Stimulated activated CD8-positive, alpha-beta memory T cell treated with anti-CD3 and anti-CD28 coated beads, Interleukin-4, amount 100 ng/mL, for 24 hours (primary cell): ENCODE results near the gene MED25.
A peak's percentile ranks its signal among the peaks of the same experiment; 100 is the strongest.

ENCODE experiments used
- DNase-seq: peaks from one replicate; pipeline ENCODE4 v3.0.0-alpha.2; 2020; ENCODE audit warnings: low read depth

The MED25 gene

DNA sequence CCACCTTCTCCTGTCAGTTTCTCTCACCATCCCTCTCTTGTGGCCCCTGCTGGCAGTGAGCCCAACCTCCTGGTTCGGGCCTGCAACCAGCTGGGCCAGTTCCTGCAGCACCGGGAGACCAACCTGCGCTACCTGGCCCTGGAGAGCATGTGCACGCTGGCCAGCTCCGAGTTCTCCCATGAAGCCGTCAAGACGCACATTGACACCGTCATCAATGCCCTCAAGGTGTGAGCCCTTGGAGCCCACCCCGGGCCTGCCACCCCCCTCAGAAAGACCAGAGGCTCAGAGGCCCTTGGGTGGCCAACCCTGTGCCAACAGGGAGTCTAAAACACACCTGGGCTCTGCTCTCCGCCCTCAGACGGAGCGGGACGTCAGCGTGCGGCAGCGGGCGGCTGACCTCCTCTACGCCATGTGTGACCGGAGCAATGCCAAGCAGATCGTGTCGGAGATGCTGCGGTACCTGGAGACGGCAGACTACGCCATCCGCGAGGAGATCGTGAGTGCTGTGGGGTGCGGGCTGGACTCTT lies 18.8 kb upstream of the MED25 start:
- DNase-seq: no peak

DNA sequence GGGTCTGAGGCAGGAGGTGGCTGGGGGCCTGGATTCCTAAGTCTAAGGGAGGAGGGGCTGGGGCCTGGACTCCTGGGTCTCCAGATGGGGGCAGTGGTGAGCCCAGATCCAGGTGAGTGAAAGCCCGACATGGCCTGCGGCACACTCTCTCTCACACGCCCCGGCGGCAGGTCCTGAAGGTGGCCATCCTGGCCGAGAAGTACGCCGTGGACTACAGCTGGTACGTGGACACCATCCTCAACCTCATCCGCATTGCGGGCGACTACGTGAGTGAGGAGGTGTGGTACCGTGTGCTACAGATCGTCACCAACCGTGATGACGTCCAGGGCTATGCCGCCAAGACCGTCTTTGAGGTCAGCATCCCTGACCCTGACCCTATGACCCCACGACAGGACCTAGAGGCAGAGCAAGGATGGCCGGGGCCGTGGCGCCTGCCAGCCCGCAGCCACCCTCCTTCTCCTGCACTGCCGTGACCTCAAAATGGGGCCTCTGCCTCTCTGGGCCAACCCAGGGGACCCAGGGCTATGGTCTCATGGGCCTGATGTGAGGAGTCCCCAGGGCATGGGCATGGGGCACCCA lies 18.2 kb upstream of the MED25 start:
- no peak for DNase-seq

DNA sequence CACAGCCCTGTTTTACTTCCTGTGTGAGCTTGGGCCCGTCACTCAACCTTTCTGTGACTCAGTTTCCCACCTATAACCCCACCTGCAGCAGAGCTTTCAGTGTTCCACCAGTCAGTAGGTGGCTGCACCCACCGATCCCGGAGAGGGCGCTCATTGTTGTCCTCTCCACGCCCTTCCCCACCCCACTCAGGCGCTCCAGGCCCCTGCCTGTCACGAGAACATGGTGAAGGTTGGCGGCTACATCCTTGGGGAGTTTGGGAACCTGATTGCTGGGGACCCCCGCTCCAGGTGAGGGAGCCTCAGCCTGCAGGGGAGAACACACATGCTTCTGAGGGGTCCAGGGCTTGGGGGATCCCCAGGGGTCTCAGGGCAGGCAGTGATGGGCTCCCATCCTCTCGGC lies 17.3 kb upstream of the MED25 start:
- no peak for DNase-seq

DNA sequence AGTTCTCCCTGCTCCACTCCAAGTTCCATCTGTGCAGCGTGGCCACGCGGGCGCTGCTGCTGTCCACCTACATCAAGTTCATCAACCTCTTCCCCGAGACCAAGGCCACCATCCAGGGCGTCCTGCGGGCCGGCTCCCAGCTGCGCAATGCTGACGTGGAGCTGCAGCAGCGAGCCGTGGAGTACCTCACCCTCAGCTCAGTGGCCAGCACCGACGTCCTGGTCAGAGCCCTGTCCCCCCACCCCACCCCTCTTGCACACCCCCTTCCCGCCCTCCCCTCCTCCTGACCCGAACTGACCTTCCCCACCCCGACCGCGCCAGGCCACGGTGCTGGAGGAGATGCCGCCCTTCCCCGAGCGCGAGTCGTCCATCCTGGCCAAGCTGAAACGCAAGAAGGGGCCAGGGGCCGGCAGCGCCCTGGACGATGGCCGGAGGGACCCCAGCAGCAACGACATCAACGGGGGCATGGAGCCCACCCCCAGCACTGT lies 16.6 kb upstream of the MED25 start:
- no peak for DNase-seq

DNA sequence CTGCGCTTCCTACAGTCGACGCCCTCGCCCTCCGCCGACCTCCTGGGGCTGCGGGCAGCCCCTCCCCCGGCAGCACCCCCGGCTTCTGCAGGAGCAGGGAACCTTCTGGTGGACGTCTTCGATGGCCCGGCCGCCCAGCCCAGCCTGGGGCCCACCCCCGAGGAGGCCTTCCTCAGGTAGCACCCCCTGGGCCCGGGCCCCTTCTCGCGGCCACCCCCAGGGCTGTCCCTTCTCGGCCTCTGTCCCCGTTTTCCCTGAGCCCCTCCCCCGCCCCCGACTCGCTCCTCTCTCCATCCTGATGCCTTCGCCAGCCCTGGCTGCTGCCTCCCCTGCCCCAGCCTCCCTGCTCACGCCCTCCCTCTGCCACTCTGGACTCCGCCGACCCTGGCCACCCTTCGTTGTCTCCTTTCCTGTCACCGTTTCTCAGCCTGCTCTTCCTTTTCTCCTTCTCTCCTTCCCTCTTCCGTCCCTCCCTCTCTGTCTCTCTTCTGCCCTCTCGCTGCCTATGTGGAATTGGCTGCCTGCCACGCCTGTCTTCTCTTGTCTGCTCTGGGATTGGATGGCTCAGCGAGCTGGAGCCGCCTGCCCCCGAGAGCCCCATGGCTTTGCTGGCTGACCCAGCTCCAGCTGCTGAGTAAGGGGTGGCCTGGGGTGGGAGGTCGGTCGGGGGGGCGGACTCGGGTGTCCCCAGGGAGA lies 16.0 kb upstream of the MED25 start:
- DNase-seq: no peak

DNA sequence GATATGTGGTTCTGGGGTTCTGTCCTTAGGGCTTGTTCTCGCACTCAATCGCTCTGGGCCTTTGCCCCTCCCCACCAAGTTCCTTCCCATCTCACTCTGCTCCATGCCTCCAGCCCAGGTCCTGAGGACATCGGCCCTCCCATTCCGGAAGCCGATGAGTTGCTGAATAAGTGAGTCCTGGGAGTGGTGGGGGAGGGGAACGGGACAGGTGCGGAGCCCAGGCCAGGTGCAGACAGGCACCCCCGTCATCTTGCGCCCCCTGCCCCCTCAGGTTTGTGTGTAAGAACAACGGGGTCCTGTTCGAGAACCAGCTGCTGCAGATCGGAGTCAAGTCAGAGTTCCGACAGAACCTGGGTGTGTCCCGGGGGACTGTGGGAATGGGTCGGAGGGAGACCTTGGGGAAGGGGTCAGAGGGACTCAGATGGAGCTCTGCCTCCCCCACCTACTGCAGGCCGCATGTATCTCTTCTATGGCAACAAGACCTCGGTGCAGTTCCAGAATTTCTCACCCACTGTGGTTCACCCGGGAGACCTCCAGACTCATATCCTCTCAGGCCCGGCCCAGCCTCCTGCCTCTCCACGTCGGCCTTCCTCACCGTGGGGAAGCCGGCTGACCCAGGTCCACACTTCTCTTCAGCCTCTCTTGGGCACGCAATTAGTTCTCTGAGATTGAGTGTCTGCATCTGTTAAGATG lies 15.1 kb upstream of the MED25 start:
- no peak for DNase-seq

DNA sequence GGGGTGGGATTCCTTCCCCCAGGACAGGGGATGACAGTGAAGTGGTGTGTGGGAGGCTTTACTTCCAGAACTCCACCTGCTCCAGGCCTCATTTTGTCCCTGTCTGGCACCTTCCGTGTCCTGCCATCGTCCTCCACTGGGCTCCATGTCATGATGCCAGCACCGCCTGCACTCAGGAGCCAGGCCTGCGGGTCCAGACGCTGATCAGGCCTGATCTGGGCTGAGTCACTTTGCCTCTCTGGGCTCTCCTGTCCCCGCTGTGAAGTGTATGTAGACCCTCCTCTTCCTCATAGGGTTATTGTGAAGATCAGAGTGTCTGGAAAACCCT lies 14.6 kb upstream of the MED25 start:
- no peak for DNase-seq

DNA sequence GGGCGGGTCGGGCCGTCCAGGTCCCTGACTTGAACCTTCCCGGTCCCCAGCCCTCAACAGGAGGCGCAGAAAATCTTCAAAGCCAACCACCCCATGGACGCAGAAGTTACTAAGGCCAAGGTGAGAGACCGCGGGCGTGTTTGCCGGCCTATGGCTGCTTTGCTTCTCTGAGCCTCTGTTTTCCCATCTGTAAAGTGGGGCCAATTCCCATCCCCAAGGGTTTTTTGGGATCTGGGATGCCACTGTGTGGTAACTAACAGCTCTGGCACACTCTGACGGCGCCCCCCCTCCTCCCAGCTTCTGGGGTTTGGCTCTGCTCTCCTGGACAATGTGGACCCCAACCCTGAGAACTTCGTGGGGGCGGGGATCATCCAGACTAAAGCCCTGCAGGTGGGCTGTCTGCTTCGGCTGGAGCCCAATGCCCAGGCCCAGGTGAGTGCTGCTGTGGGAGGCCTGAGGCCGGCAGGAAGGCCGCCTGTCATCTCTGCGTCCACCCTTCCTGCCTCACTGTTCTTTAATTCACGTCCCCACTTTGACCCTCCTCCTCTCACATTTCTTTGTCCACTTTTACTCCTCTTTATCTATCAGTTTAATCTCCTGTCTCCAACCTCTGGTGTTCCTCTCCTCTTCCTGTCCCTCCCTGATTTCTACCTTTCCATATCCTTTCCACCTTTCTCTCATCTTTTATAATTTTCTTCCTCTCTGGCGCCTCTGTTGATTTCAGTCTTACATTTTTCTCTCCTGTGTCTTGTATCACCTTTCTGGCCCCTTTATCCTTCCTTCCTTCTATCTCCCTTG lies 12.1 kb upstream of the MED25 start:
- no peak for DNase-seq

DNA sequence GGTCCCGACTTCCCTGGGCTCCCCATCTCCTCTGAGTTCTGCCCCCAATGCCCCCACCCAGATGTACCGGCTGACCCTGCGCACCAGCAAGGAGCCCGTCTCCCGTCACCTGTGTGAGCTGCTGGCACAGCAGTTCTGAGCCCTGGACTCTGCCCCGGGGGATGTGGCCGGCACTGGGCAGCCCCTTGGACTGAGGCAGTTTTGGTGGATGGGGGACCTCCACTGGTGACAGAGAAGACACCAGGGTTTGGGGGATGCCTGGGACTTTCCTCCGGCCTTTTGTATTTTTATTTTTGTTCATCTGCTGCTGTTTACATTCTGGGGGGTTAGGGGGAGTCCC lies 11.5 kb upstream of the MED25 start:
- DNase-seq: no peak

DNA sequence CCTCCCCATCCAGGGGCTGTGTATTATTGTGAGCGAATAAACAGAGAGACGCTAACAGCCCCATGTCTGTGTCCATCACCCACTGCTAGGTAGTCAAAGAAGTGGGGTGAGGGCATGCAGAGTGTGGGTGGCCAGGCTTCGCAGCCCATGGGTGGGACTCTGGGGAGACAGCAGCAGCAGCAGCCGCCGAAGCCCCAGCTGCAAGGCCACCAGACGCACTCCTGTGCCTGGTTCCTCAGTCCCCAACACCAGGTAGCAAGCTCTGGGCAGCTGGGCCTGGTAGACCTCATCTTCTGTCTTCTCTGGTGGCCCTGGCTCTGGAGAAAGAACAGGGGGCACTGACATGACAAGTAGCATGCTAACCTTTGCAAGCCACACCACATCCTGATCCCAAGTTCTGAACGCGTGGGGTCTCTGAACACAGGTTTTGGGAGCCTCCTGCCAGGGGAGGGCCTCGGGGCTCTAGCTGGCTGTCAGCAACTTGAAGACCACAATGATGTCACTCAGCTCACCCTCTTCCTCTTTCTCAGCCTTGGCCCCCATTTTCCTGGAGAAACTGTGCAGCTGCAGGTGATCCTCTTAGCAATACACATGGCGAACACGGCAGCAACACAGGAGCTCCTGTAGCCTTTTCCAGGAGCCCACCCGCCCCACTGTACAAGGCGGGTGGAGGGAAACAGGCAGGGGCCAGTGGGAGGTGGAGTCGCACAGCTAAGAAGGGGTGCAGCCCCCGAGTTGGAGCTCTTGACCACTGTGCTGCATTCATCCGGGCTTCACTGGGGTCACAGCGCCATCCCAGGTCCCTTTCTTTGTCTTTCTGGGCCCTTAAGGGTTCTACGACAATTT lies 10.8 kb upstream of the MED25 start:
- DNase-seq: no peak

DNA sequence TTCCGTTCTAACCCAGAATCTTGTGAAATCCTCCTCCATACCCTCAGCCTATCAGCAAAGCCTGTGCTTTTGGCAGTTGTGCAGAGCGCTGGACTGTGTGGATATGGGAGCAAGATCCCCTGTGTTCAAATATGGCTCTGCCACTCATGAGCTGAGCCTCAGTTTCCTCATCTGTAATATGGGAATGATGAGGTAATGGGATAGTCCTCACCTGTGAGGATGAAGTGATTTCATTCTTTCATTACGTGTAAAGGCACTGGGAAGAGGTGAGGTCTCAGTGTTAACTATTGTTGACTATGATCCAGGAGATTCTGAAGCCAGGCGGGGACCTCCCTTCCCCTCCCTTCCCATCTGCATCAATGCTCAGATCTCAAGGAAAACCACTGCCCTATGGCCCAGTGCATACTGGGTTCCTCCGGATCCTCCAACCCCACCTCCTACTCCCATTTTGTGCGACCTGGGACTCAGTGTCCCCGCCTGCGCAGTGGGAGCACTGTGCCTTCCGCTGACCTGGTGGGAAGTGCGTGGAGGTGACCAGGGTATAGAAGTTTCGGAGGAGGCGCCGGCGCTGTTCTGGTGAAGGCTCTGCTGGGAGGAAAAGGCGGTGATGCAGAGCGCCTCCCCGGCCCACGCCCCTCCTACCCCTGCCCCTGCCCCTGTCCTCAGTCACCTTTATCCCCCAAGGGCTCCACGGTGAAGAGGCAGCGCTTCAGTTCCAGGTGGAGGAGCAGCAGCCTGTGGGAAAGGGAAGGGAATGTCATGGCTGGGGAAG lies 10.0 kb upstream of the MED25 start:
- DNase-seq: no peak

DNA sequence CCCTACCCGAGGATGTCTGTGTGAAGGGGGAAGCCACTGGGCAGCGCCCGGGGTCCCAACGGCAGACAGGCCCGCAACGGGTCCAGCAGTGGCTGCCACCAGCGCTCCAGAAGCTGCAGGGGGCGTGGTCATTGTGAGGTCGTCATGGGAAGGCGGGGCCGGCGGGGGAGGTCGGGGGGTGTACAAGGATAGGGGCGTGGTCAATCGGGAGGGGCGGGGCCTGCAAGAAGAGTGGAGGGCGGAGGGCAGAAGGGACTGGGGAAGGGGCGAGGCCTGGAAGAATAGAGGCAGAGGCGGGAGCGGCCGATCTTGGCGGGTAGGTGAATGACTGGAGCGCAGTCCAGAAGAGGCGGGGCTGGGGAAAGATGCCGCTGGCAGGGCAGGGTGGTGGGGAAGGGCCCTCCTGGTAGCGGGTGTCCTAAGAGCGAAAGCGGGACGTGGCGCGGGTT lies 9.4 kb upstream of the MED25 start:
- DNase-seq: peak; percentile 69

DNA sequence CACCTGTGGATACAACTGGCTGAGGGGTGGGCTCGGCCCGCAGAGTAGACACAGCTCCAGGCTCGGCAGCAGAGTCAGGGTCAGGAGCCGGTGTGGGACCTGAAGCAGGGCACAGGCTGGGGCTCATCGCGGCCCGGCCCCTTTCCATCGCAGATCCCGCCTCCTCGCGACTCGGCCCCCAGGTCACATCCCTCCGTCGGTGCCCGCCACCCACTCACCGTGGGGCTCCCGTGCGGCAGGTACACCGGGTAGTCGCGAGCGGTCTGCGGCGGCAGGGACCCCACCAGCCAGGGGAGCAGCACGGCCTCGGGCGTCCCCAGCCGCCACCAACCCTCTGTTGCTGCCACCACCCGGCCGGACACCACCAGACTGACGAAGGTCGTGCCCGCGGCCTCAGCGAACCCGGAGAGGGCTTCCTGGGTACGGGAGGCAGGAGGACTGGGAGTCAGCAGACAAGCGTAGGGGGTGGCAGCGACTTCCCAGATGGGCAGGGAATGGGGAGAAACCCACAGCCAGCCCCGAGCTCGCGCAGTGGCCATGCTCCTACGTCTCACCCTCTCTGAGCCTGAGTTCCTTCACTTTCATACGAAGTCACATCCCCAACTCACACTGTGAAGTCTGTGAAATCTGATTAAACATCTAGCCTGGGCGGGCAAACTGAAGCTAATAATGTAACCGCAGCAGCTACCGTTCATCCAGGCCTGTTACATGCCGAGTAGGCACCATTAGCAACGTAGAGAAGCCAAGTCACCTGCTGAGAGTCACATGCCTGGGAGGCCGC lies 8.7 kb upstream of the MED25 start:
- peak; percentile 19 for DNase-seq

DNA sequence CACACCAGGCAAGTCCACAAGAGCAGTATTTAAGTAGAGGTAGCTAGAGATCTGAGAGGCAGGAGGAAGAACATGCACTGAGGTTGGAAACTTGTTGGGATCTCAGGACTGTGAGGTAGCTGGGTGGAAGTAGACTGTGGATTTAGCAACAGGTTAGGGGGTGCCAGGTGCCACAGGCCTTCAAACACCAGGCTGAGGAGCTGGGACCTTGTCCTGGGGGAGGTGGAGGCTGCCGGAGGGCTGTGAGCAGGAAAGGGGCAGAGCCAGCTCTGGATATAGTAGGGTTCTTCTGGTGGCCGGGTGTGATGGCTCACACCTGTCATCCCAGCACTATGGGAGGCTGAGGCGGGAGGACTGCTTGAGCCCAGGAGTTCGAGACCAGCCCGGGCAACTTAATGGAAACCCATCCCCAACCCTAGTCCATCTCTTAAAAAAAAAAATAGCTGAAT lies 8.1 kb upstream of the MED25 start:
- DNase-seq: no peak

DNA sequence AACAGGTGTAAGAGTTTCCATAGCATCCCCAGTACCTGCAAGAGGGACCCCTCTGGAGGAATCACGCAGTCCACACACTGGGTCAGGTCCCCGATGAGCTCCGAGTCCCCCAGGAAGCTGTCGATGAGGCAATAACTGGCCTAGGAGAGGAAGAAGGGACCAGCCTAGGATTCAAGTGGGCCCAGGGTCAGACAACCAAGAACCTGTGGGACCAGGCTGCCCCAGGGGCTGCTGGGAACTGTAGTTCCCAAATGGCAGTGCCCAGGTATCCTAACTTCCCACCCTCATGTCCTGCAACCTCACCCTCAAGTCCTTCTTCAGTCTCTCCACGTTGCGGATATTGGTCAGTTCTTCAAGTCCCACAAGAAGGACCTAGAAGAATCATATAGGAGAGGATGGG lies 6.8 kb upstream of the MED25 start:
- DNase-seq: no peak

DNA sequence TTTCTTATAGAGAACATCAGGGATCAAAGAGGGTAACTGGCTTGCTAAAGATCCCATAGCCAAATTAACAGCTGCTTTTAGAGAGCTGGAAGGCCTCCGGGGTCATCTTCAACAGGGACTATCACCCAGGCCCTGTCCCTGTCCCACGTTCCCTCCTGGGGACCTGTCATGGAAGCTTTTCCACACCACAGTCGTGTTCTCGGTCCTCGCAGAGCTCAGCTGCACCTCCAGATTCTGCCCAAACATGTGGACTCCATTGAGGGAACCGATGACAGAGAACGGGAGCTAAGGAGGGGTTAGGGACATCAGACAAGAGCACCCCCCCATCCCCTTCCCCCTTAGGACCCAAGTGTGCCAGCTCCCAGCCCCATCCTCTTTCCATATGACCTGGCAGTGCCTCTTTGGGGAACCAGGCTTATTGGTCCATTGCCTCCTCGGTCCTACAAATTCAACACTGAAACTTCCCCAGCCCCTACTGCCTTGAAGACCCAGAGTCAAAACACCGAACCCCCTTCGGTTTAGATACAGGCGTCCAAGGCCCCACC lies 5.6 kb upstream of the MED25 start:
- no peak for DNase-seq

DNA sequence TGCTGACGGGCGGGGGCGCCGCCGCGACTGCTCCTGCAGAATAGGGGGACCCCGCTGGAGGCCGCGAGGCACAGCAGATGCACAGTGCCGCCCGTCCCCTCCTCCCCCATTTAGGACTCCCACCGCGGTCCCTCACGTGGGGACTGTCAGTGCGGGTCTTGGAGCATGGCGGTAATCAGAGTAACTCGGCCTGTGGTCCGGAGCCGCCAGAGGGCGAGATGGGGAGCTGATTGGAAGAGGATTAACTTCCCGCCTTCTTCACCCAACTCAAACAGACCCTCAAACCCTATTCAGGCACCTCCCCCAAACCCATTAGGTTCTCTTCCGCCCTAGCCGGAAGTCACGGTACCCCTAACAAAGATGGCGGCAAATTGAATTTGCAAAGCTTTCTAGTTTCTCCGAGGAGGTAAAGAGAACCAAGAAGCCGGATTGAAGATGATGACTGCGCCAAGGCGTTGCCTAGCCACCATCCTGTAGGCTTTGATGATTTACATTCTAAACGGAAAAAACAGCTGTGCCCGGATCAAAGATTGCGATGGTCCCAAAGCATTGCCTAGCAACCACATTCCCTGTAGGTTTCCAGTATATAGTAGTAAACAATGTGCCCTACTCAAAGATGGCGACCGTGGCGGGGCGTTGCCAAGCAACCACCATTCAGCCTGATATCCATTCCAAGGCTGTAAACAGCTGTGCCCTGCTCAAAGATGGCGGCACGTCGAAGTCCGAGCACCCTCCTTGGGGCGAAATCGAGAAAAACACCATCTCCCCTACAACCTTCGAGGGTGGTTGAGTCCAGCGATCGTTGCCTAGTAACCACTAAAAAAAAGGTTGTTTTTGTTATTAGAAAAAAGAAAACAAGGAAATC lies 4.9 kb upstream of the MED25 start, which contains the start of gene FUZ:
Gene FUZ (minus strand): TSS at position 296 of the 865 bp plus-strand sequence. CDS start 186 bp downstream, at position 110.
- DNase-seq: peak; percentile 82

DNA sequence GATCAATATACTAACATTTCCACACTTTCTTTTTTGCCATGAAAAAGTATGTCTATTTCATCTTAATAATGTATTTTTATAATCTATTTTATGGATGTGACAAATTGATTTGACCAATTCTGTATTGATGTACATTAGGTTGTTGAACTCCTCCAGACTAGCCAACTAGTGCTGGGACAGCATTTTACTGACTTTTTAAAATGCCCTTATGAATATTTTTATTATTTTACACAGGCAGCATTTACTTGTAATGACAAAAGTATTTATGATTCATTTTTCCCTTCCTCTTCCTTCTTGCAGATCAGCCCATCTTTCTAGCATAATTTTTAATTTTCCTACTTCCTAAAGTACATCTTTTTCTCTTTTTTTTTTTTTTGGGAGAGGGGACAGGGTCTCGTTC lies 4.1 kb upstream of the MED25 start:
- no peak for DNase-seq

DNA sequence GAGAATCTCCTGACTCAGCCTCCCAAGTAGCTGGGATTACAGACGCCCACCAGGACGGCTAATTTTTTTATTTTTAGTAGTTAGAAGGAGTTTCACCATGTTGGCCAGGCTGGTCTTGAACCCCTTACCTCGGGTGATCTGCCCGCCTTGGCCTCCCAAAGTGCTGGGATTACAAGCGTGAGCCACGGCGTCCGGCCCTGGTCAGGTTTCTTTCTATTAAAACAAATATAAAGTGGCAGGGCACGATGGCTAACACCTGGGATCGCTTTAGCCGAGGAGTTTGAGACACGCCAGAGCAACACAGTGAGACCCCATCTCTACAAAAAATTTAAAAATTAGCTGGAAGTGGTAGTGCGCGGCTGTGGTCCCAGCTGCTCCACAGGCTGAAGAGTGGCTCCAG lies 1.5 kb upstream of the MED25 start:
- no peak for DNase-seq
